Kidney tubule cell (primary cell): ENCODE results near the gene SIK2.
A peak's percentile ranks its signal among the peaks of the same experiment; 100 is the strongest.

Experiments
- DNase-seq: peaks from one replicate; pipeline ENCODE4 v3.0.0-alpha.2; 2018; ENCODE audit warnings: low spot score

SIK2 gene

GRCh38 chr11:111582163-111582562 is 20.1 kb upstream of the SIK2 start:
- no peak for DNase-seq

GRCh38 chr11:111582881-111583280 is 19.4 kb upstream of the SIK2 start:
- DNase-seq, result no peak

- peak; percentile 65 for DNase-seq
Observed at GRCh38 chr11:111585371-111585770, 16.9 kb upstream of the SIK2 start.

GRCh38 chr11:111586388-111586831 is 15.8 kb upstream of the SIK2 start:
- peak; percentile 91 for DNase-seq

- DNase-seq, result no peak
Observed at GRCh38 chr11:111589114-111589513, 13.1 kb upstream of the SIK2 start.

- DNase-seq, result no peak
Observed at GRCh38 chr11:111589886-111590499, 12.3 kb upstream of the SIK2 start.

- no peak for DNase-seq
Observed at GRCh38 chr11:111591187-111591960, 10.9 kb upstream of the SIK2 start.

- DNase-seq, result no peak
Observed at GRCh38 chr11:111592491-111592890, 9.8 kb upstream of the SIK2 start.

- DNase-seq, result no peak
Observed at GRCh38 chr11:111596319-111596718, 5.9 kb upstream of the SIK2 start.

- no peak for DNase-seq
Observed at GRCh38 chr11:111598148-111598547, 4.1 kb upstream of the SIK2 start.

GRCh38 chr11:111598559-111598958 is 3.7 kb upstream of the SIK2 start:
- DNase-seq, result no peak

- DNase-seq, result no peak
Observed at GRCh38 chr11:111601636-111601978, 642 bp upstream of the SIK2 start.

- peak; percentile 43 for DNase-seq
Observed at GRCh38 chr11:111602865-111603610, 789 bp downstream of the SIK2 start.

- no peak for DNase-seq
Observed at GRCh38 chr11:111603611-111604130, 1.4 kb downstream of the SIK2 start.

GRCh38 chr11:111604392-111605009 is 2.3 kb downstream of the SIK2 start:
- peak; percentile 69 for DNase-seq

GRCh38 chr11:111605681-111606080 is 3.4 kb downstream of the SIK2 start:
- DNase-seq, result no peak

GRCh38 chr11:111606986-111607385 is 4.7 kb downstream of the SIK2 start:
- DNase-seq, result no peak

- no peak for DNase-seq
Observed at GRCh38 chr11:111607751-111608150, 5.5 kb downstream of the SIK2 start.

- no peak for DNase-seq
Observed at GRCh38 chr11:111612224-111612623, 10.0 kb downstream of the SIK2 start.

GRCh38 chr11:111617286-111617685 is 15.0 kb downstream of the SIK2 start:
- DNase-seq, result no peak

GRCh38 chr11:111620518-111620917 is 18.3 kb downstream of the SIK2 start:
- no peak for DNase-seq

- DNase-seq, result no peak
Observed at GRCh38 chr11:111623527-111624030, 21.3 kb downstream of the SIK2 start.
